ENCODE data around the gene SLC38A7. TPM values are rescaled to one million over a fixed set of nuclear protein-coding genes. Genes with fewer than 3 reads are reported as not detected.

Gene SLC38A7
- total and polyA plus RNA-seq, 9 donors, result 3.3 to 14.6 (median 9.7) TPM

DNA sequence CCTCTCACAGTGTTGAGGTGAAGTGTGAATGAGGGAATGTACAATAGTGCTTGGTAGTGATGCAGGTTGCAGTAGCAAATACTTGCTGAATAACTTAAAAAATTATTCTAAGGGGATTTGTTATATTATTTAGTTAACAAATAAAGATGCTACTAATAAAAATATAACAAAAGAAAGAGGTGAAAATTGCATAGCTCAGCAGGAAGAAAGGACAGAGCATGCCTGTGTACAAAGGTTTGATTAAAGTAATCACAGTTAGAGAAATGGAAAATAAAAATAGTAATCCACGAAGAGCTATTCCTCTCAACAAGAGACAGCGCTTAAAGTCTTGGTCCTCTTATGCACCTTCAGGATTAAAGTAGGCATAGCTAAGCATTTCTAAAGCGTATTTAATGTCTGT, 38.5 kb upstream of the SLC38A7 start:
- no peaks in the 10 kb centered on the region for H3K9me3 ChIP-seq
- no peak for TF ChIP-seq POLR2A (IDR thresholded peaks at IDR 0.05)
- TF ChIP-seq CTCF (IDR thresholded peaks at IDR 0.05), result no peak
- no peak for TF ChIP-seq EP300 (IDR thresholded peaks at IDR 0.05)
- intact Hi-C loops (cut with DNase I), result no loop called here
- 23 to 50% (median 26%) methylated on average over 3 of the region's 3 CpGs for WGBS, 3 donors
- no peak overlapping the region for H3K4me3 ChIP-seq
- no peak for DNase-seq
- H3K36me3 ChIP-seq, result no peaks in the 10 kb centered on the region
- no peaks in the 10 kb centered on the region for H3K4me1 ChIP-seq (ENCODE audit: insufficient read depth)
- H3K27ac ChIP-seq, result no peak overlapping the region
- H3K27me3 ChIP-seq, result no peaks in the 10 kb centered on the region

DNA sequence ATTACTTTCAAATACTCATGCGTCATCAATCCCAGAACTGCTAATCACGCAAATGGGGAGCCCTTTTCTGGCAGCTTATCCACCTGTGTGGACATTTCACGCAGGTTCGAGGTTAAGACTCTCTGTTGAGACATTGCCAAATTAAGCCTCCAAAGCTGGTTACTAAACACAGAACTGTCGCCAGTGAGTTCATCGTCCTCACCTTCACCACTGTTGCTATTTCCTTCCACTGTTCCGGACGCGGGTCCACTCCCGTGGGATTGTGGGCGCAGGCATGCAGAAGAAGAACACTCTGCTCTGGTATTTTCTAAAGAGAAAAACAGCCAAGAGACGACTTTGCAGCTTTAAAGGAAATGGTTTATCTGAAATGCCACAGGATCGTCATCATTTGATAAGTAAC, 33.4 kb upstream of the SLC38A7 start:
- no peaks in the 10 kb centered on the region for H3K27me3 ChIP-seq
- H3K9me3 ChIP-seq, result no peaks in the 10 kb centered on the region
- no peaks in the 10 kb centered on the region for H3K4me1 ChIP-seq (ENCODE audit: insufficient read depth)
- no peak overlapping the region for H3K4me3 ChIP-seq
- TF ChIP-seq POLR2A (IDR thresholded peaks at IDR 0.05) (no peak), EP300 (IDR thresholded peaks at IDR 0.05) (no peak), CTCF (IDR thresholded peaks at IDR 0.05) (no peak)
- 88 to 92% (median 89%) methylated on average over 13 of the region's 13 CpGs for WGBS, 3 donors
- H3K27ac ChIP-seq, result no peak overlapping the region
- DNase-seq, result no peak
- intact Hi-C loops (cut with DNase I), result no loop called here
- H3K36me3 ChIP-seq, result no peaks in the 10 kb centered on the region

DNA sequence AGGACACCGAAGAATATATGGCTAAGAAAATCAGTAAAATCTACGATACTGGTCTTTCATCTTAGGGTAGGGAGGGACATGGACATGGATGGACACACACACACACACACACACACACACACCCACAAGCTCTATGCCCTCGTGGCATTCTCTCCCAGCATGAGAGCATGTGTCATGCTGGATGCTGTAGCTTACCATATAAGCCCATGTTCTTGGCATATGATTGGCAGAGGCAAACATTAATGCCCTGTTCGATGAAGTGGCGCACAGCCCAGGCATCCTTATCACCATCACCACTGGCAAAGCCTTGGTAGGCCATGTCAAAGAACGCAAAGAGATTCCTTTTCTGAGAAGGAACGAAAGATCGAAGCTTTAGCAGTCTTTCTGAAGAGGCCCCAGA, 31.9 kb upstream of the SLC38A7 start:
- WGBS, 3 donors, result 94% methylated on average over 8 of the region's 8 CpGs

GRCh38 chr16:58713742-58714141, 29.2 kb upstream of the SLC38A7 start:
- Histone ChIP-seq H3K27ac (no peak overlapping the region), H3K4me1 (ENCODE audit: insufficient read depth) (no peaks in the 10 kb centered on the region), H3K9me3 (no peaks in the 10 kb centered on the region), H3K27me3 (no peaks in the 10 kb centered on the region), H3K36me3 (no peaks in the 10 kb centered on the region), H3K4me3 (no peak overlapping the region)
- no peak for TF ChIP-seq POLR2A (IDR thresholded peaks at IDR 0.05)
- no peak for TF ChIP-seq CTCF (IDR thresholded peaks at IDR 0.05)
- no peak for TF ChIP-seq EP300 (IDR thresholded peaks at IDR 0.05)
- no peak for DNase-seq
- WGBS, 3 donors, result 82 to 93% (median 83%) methylated on average over 1 of the region's 1 CpG
- intact Hi-C loops (cut with DNase I), result no loop called here

More for the DNA sequence above, 31.9 kb upstream of the SLC38A7 start:
- no peak for TF ChIP-seq CTCF (IDR thresholded peaks at IDR 0.05)
- no peak for TF ChIP-seq EP300 (IDR thresholded peaks at IDR 0.05)
- TF ChIP-seq POLR2A (IDR thresholded peaks at IDR 0.05), result no peak
- intact Hi-C loops (cut with DNase I), result no loop called here
- H3K4me3 ChIP-seq, result no peak overlapping the region
- no peaks in the 10 kb centered on the region for H3K9me3 ChIP-seq
- no peak overlapping the region for H3K27ac ChIP-seq
- H3K27me3 ChIP-seq, result no peaks in the 10 kb centered on the region
- no peaks in the 10 kb centered on the region for H3K4me1 ChIP-seq (ENCODE audit: insufficient read depth)
- no peak for DNase-seq
- H3K36me3 ChIP-seq, result no peaks in the 10 kb centered on the region

DNA sequence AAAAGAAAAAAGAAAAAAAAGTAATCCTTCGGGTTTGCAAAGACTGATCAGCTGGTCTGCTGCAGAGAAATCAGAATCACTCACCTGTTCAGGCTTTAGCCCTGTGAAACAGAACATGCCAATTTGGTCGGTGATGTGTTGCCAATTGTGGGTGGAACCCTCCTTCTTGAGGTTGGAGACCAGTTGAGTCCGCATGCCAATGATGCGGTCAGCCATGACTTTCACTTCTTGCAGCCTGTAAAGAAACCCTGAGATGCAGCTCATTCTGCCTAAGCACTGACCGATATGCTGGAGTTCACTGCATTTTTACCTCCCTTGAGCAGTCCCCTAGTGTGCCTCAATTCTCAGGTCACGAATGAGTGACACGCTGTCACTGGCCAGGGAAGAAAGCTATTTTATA, 24.8 kb upstream of the SLC38A7 start:
- intact Hi-C loops (cut with DNase I), result no loop called here
- H3K4me3 ChIP-seq, result no peak overlapping the region
- DNase-seq, result no peak
- TF ChIP-seq POLR2A (IDR thresholded peaks at IDR 0.05) (no peak), CTCF (IDR thresholded peaks at IDR 0.05) (no peak), EP300 (IDR thresholded peaks at IDR 0.05) (no peak)
- H3K36me3 ChIP-seq, result no peaks in the 10 kb centered on the region
- H3K27me3 ChIP-seq, result no peaks in the 10 kb centered on the region
- WGBS, 3 donors, result 94 to 96% (median 94%) methylated on average over 7 of the region's 7 CpGs
- H3K4me1 ChIP-seq (ENCODE audit: insufficient read depth), result no peaks in the 10 kb centered on the region
- H3K27ac ChIP-seq, result no peak overlapping the region
- H3K9me3 ChIP-seq, result no peaks in the 10 kb centered on the region
